WTC11 (cell line): ENCODE measurements around the gene GOT2. TPM values are rescaled to one million over a fixed set of nuclear protein-coding genes. Genes with fewer than 3 reads are reported as not detected.
A peak's percentile ranks its signal among the peaks of the same experiment; 100 is the strongest.
"Not testable (repeated sequence)": the region's sequence is repeated elsewhere in the genome, so short reads cannot be mapped to it uniquely, and the experiment has no call there.

Experiments used
- ATAC-seq: fragments of 200-7000 bp; cut with Tn5 transposase; 2 replicates; pipeline ENCODE4 v1.10.0; 2021; ENCODE audit warnings: mild to moderate bottlenecking, moderate library complexity
- CTCF ChIA-PET: fragments of 300-600 bp; sonication (Branson Sonifier 250); formaldehyde crosslinking; loops from one replicate; lab custom pipeline; 2021; ENCODE audit warnings: antibody characterized with exemption; lab: Charles Lee
- POLR2A ChIA-PET: fragments of 350-600 bp; sonication (Branson Sonifier 250); formaldehyde crosslinking; loops from one replicate; lab custom pipeline; 2021; ENCODE audit warnings: antibody characterized with exemption; lab: Charles Lee
- DNase-seq: peaks from one replicate; pipeline ENCODE4 v3.0.0; 2021; ENCODE audit warnings: low spot score
- H3K27ac Mint-ChIP-seq: 2 replicates; pipeline ENCODE4 v1.8.0; 2021; ENCODE audit warnings: mixed read lengths
- H3K27me3 Mint-ChIP-seq: 2 replicates; pipeline ENCODE4 v1.8.0; 2021; ENCODE audit warnings: low read depth, mild to moderate bottlenecking, moderate library complexity, mixed read lengths
- H3K36me3 Mint-ChIP-seq: 2 replicates; pipeline ENCODE4 v1.8.0; 2021; ENCODE audit warnings: mixed read lengths
- H3K4me1 Mint-ChIP-seq: 2 replicates; pipeline ENCODE4 v1.8.0; 2022; ENCODE audit warnings: mixed read lengths
- H3K4me3 Mint-ChIP-seq: 2 replicates; pipeline ENCODE4 v1.8.0; 2021; ENCODE audit warnings: mild to moderate bottlenecking, moderate library complexity, mixed read lengths
- H3K9me3 Mint-ChIP-seq: 2 replicates; pipeline ENCODE4 v1.8.0; 2021; ENCODE audit warnings: mixed read lengths
- ETV6 ChIP-seq: sonication (generic); formaldehyde crosslinking; IDR thresholded peaks from 2 replicates; pipeline ENCODE4 v1.8.1; 2022; ENCODE audit warnings: mild to moderate bottlenecking, missing genetic modification reagents
- GTF2I ChIP-seq: fragments of 250-450 bp; sonication (Bioruptor Pico); conservative IDR thresholded peaks from 2 replicates; pipeline ENCODE4 v1.4.0; 2021; ENCODE audit warnings: mild to moderate bottlenecking
- IRF2 ChIP-seq: sonication (generic); formaldehyde crosslinking; IDR thresholded peaks from 2 replicates; pipeline ENCODE4 v1.8.0; 2022; ENCODE audit warnings: low read depth, missing genetic modification reagents, borderline replicate concordance
- MYBL2 ChIP-seq: sonication (generic); formaldehyde crosslinking; IDR thresholded peaks from 2 replicates; pipeline ENCODE4 v1.8.1; 2023; ENCODE audit warnings: mild to moderate bottlenecking, moderate library complexity, missing genetic modification reagents
- RELA ChIP-seq: sonication (generic); formaldehyde crosslinking; IDR thresholded peaks from 2 replicates; pipeline ENCODE4 v1.8.1; 2022; ENCODE audit warnings: missing genetic modification reagents, mild to moderate bottlenecking, borderline replicate concordance
- SMAD4 ChIP-seq: sonication (generic); formaldehyde crosslinking; IDR thresholded peaks from 2 replicates; pipeline ENCODE4 v1.8.0; 2022; ENCODE audit warnings: mild to moderate bottlenecking, missing genetic modification reagents
- SOX15 ChIP-seq: fragments of 250-450 bp; sonication (Bioruptor Pico); IDR thresholded peaks from 2 replicates; pipeline ENCODE4 v1.9.0; 2021; ENCODE audit warnings: mild to moderate bottlenecking
- ZNF219 ChIP-seq: sonication (generic); formaldehyde crosslinking; IDR thresholded peaks from 2 replicates; pipeline ENCODE4 v1.8.0; 2023; ENCODE audit warnings: missing genetic modification reagents, mild to moderate bottlenecking, borderline replicate concordance
- total RNA-seq: library from RNA; stranded (reverse); gene quantifications from 3 replicates; pipeline ENCODE4 v1.2.3, GENCODE V29; 2021
- TF ChIP-seq, protein P1 (sequence below): fragments of 250-450 bp; sonication (Bioruptor Pico); IDR thresholded peaks from 2 replicates; pipeline ENCODE4 v1.9.0; 2021; ENCODE audit warnings: mild to moderate bottlenecking
- TF ChIP-seq, protein P2 (sequence below): fragments of 250-450 bp; sonication (Bioruptor Pico); IDR thresholded peaks from 2 replicates; pipeline ENCODE4 v1.9.0; 2021; ENCODE audit warnings: mild to moderate bottlenecking, borderline replicate concordance
- TF ChIP-seq, protein P3 (sequence below): sonication (generic); formaldehyde crosslinking; IDR thresholded peaks from 2 replicates; pipeline ENCODE4 v1.8.1; 2022; ENCODE audit warnings: low read depth, mild to moderate bottlenecking, moderate library complexity, missing genetic modification reagents, borderline replicate concordance
- TF ChIP-seq, protein P4 (sequence below): sonication (generic); formaldehyde crosslinking; IDR thresholded peaks from 2 replicates; pipeline ENCODE4 v1.8.1; 2023; ENCODE audit warnings: mild to moderate bottlenecking, moderate library complexity, missing genetic modification reagents
- TF ChIP-seq, protein P5 (sequence below): sonication (generic); formaldehyde crosslinking; IDR thresholded peaks from 2 replicates; pipeline ENCODE4 v1.8.1; 2023; ENCODE audit warnings: mild to moderate bottlenecking, missing genetic modification reagents, moderate library complexity
- TF ChIP-seq, protein P6 (sequence below): sonication (generic); formaldehyde crosslinking; IDR thresholded peaks from 2 replicates; pipeline ENCODE4 v1.8.1; 2023; ENCODE audit warnings: mild to moderate bottlenecking, missing genetic modification reagents
- TF ChIP-seq, protein P7 (sequence below): fragments of 250-450 bp; sonication (Bioruptor Pico); conservative IDR thresholded peaks from 2 replicates; pipeline ENCODE4 v1.9.0; 2021; ENCODE audit warnings: mild to moderate bottlenecking
- TF ChIP-seq, protein P8 (sequence below): sonication (generic); formaldehyde crosslinking; IDR thresholded peaks from 2 replicates; pipeline ENCODE4 v1.8.1; 2022; ENCODE audit warnings: low read depth, missing genetic modification reagents, borderline replicate concordance

The GOT2 gene
- total RNA-seq, 1 experiment from 2014 or later = 192 TPM

DNA sequence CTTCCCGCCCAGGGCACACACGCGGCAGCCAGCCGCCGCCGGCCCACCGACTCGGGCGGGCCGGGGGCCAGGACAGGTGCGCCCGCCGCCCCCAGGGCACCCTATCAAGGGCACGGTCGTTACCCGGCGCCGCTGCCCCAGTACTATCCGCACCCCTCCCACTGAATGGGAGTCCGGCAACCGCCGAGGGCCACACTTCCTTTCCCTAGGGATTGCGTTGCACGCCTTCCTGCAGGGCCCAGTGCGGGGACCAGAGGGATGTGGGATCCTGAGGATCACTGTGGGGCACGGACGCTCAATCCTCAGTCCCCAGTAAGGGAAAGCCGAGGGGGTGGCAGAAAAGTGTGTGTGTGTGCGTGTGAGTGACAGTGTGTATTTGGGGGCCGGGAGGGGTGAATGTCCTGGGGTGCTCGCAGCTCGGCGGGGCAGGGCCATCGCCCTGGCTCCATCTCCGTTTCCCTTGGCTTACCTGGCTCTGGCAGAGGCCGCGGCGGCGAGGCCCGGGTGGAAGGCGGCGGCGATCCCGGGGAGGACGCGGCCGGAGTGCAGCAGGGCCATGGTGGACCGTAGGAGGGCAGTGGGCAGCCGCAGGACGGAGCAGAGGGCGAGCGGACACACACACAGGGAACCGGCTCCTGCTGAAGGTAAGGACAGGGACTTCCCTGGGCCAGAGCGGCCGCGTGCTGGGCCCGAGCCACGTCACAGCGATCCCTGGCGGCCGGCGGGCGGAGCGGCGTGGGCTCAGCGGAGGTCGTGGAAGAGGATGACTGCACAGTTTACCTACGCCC, at the start of gene GOT2 (continued):
- TF ChIP-seq, protein P1, sequence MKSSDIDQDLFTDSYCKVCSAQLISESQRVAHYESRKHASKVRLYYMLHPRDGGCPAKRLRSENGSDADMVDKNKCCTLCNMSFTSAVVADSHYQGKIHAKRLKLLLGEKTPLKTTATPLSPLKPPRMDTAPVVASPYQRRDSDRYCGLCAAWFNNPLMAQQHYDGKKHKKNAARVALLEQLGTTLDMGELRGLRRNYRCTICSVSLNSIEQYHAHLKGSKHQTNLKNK (CRISPR knock-in tag) = no peak
- TF ChIP-seq, protein P2, sequence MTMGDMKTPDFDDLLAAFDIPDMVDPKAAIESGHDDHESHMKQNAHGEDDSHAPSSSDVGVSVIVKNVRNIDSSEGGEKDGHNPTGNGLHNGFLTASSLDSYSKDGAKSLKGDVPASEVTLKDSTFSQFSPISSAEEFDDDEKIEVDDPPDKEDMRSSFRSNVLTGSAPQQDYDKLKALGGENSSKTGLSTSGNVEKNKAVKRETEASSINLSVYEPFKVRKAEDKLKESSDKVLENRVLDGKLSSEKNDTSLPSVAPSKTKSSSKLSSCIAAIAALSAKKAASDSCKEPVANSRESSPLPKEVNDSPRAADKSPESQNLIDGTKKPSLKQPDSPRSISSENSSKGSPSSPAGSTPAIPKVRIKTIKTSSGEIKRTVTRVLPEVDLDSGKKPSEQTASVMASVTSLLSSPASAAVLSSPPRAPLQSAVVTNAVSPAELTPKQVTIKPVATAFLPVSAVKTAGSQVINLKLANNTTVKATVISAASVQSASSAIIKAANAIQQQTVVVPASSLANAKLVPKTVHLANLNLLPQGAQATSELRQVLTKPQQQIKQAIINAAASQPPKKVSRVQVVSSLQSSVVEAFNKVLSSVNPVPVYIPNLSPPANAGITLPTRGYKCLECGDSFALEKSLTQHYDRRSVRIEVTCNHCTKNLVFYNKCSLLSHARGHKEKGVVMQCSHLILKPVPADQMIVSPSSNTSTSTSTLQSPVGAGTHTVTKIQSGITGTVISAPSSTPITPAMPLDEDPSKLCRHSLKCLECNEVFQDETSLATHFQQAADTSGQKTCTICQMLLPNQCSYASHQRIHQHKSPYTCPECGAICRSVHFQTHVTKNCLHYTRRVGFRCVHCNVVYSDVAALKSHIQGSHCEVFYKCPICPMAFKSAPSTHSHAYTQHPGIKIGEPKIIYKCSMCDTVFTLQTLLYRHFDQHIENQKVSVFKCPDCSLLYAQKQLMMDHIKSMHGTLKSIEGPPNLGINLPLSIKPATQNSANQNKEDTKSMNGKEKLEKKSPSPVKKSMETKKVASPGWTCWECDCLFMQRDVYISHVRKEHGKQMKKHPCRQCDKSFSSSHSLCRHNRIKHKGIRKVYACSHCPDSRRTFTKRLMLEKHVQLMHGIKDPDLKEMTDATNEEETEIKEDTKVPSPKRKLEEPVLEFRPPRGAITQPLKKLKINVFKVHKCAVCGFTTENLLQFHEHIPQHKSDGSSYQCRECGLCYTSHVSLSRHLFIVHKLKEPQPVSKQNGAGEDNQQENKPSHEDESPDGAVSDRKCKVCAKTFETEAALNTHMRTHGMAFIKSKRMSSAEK (CRISPR knock-in tag) = no peak
- TF ChIP-seq, protein P3, sequence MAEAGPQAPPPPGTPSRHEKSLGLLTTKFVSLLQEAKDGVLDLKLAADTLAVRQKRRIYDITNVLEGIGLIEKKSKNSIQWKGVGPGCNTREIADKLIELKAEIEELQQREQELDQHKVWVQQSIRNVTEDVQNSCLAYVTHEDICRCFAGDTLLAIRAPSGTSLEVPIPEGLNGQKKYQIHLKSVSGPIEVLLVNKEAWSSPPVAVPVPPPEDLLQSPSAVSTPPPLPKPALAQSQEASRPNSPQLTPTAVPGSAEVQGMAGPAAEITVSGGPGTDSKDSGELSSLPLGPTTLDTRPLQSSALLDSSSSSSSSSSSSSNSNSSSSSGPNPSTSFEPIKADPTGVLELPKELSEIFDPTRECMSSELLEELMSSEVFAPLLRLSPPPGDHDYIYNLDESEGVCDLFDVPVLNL (CRISPR knock-in tag) = peak; percentile 43; the same call in 1 of the 2 replicates
- TF ChIP-seq MYBL2 (CRISPR knock-in tag) (peak; percentile 62), SMAD4 (CRISPR knock-in tag) (no peak), GTF2I (CRISPR knock-in tag) (no peak), SOX15 (CRISPR knock-in tag) (no peak), ETV6 (CRISPR knock-in tag) (peak; percentile 57; the same call in 1 of the 2 replicates), RELA (CRISPR knock-in tag) (0 out of 2 replicates have a peak, but pooled peaks have one; percentile 28), IRF2 (CRISPR knock-in tag) (no peak)
- TF ChIP-seq, protein P4, sequence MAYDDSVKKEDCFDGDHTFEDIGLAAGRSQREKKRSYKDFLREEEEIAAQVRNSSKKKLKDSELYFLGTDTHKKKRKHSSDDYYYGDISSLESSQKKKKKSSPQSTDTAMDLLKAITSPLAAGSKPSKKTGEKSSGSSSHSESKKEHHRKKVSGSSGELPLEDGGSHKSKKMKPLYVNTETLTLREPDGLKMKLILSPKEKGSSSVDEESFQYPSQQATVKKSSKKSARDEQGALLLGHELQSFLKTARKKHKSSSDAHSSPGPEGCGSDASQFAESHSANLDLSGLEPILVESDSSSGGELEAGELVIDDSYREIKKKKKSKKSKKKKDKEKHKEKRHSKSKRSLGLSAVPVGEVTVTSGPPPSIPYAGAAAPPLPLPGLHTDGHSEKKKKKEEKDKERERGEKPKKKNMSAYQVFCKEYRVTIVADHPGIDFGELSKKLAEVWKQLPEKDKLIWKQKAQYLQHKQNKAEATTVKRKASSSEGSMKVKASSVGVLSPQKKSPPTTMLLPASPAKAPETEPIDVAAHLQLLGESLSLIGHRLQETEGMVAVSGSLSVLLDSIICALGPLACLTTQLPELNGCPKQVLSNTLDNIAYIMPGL (CRISPR knock-in tag) = peak; percentile 100
- TF ChIP-seq, protein P5, sequence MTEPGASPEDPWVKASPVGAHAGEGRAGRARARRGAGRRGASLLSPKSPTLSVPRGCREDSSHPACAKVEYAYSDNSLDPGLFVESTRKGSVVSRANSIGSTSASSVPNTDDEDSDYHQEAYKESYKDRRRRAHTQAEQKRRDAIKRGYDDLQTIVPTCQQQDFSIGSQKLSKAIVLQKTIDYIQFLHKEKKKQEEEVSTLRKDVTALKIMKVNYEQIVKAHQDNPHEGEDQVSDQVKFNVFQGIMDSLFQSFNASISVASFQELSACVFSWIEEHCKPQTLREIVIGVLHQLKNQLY (CRISPR knock-in tag) = no peak

DNA sequence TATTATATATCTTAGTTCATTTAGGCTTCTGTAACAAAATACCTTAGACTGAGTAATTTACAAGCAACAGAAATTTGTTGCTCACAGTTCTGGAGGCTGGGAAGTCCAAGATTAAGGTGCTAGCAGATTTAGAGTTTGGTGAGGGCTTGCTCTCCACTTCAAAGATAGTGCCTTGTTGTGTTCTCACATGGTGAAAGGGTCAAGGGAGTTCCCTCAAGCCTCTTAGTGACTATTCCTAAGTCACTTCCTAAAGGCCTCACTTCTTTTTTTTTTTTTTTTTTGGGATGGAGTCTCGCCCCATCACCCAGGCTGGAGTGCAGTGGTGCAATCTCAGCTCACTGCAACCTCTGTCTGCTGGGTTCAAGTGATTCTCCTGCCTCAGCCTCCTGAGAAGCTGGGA, 45.2 kb upstream of the GOT2 start:
- DNase-seq, H3K9me3 Mint-ChIP-seq, H3K4me1 Mint-ChIP-seq, H3K4me3 Mint-ChIP-seq, POLR2A ChIA-PET, ATAC-seq, CTCF ChIA-PET, H3K36me3 Mint-ChIP-seq, H3K27ac Mint-ChIP-seq: not testable (repeated sequence)
- H3K27me3 Mint-ChIP-seq = peaks cover 11% of the 10 kb centered on the region

DNA sequence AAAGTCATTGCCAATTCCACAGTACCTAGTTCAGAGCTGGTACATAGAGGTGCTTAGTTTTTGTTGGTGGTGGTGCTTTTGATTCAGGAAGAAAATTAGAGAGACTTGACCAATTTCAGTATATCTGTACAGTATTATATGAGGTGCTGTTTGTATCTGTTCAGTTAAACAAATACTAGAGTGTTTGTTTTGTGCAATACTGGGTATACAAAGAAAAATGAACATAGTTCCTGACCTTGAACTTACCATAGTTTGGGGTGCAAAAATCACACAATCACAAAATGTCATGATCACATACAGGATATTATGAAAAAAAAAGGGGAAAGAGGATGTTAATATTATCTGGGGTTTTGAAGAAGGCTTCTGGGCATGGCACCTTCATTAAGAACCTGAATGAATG, 39.8 kb upstream of the GOT2 start:
- ATAC-seq = no peak
- Mint-ChIP-seq H3K9me3 (peaks cover under 1% of the 10 kb centered on the region), H3K36me3 (no peaks in the 10 kb centered on the region), H3K4me3 (no peak overlapping the region), H3K27ac (no peak overlapping the region), H3K4me1 (no peaks in the 10 kb centered on the region), H3K27me3 (no peaks in the 10 kb centered on the region; the same call in 1 of the 2 replicates)
- POLR2A ChIA-PET = no interaction called here
- no peak for DNase-seq
- CTCF ChIA-PET = no interaction called here
- no peak for TF ChIP-seq ZNF219 (CRISPR knock-in tag)
- TF ChIP-seq, protein P6, sequence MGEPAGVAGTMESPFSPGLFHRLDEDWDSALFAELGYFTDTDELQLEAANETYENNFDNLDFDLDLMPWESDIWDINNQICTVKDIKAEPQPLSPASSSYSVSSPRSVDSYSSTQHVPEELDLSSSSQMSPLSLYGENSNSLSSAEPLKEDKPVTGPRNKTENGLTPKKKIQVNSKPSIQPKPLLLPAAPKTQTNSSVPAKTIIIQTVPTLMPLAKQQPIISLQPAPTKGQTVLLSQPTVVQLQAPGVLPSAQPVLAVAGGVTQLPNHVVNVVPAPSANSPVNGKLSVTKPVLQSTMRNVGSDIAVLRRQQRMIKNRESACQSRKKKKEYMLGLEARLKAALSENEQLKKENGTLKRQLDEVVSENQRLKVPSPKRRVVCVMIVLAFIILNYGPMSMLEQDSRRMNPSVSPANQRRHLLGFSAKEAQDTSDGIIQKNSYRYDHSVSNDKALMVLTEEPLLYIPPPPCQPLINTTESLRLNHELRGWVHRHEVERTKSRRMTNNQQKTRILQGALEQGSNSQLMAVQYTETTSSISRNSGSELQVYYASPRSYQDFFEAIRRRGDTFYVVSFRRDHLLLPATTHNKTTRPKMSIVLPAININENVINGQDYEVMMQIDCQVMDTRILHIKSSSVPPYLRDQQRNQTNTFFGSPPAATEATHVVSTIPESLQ (CRISPR knock-in tag) = no peak
- TF ChIP-seq, protein P7, sequence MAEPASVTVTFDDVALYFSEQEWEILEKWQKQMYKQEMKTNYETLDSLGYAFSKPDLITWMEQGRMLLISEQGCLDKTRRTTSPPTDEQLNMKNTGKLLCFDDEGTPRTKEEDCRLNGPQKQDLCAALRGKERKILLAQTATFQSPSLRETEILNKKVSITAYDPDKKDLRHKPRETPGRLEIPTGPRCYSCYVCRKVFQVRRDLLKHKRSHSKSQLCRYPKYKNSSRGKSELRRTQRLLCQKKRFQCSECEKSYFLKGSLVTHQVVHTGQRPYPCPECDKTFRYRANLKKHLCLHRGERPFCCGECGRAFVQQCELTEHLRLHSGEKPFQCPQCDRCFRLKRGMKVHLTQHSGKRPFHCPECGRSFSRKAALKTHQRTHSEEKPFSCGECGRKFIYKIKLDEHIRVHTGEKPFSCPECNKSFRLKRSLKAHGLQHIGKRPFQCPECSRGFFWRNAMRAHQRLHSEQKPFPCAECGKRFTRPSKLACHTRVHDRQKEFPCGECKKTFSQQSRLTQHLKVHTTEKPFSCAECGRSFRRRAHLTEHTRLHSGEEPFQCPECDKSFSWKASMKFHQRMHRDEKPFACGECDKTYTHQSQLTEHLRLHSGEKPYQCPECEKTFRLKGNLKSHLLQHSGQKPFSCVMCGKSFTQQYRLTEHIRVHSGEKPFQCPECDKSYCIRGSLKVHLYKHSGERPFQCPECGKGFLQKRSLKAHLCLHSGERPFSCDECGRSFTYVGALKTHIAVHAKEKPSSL = no peak
- TF ChIP-seq, protein P8, sequence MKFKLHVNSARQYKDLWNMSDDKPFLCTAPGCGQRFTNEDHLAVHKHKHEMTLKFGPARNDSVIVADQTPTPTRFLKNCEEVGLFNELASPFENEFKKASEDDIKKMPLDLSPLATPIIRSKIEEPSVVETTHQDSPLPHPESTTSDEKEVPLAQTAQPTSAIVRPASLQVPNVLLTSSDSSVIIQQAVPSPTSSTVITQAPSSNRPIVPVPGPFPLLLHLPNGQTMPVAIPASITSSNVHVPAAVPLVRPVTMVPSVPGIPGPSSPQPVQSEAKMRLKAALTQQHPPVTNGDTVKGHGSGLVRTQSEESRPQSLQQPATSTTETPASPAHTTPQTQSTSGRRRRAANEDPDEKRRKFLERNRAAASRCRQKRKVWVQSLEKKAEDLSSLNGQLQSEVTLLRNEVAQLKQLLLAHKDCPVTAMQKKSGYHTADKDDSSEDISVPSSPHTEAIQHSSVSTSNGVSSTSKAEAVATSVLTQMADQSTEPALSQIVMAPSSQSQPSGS (CRISPR knock-in tag) = no peak
